GM21576 (cell line): Measurements from ENCODE around the gene LPCAT4.

Source experiments
- ATAC-seq: cut with Tn5 transposase; IDR thresholded peaks from one replicate; pipeline ENCODE4 v1.9.1; 2021; ENCODE audit warnings: mild to moderate bottlenecking, moderate library complexity; ENCODE audit not compliant: unreplicated experiment

LPCAT4 gene

DNA sequence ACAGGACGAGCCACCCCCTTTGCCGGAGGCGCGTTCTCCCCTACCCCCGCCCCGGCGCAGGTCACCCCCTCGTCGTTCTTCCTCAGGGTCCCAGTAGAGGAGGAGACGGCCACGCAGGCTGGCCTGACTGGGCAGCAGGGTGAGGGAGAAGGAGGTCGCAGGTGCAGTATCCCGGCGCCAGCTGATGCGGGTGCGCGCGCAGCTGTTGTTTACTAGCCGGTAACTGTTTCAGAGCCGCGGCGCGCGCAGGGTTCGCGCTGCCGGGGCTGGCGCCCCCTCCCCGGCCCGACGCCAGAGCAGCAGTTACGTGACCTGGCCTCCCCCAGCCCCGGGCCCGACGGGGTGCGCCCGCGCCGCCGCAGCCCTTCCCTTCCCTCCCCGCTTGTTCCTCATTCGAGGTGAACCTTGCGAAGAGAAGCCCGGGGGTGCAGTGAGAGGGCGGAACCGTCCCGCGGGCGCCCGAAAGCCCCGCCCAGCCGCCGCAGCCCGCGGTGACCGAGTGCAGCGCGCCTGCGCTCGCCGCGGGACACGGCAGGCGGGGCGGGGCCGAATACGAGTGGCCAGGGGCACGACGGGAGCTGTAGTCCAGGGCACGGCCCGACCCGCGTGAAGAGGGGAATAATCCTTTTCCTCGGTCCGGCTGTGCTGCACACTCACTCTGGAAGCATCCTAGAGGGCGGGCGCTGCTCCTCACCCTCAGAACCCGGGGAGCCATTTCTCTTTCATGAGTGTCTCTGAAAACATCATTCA is 29.3 kb downstream of the LPCAT4 start, which contains the start of gene SLC12A6:
Gene SLC12A6, minus strand, starts transcription at position 225 of the 750 bp plus-strand sequence. CDS start 1,101 bp downstream, outside the sequence.
- peak; percentile 65 for ATAC-seq

DNA sequence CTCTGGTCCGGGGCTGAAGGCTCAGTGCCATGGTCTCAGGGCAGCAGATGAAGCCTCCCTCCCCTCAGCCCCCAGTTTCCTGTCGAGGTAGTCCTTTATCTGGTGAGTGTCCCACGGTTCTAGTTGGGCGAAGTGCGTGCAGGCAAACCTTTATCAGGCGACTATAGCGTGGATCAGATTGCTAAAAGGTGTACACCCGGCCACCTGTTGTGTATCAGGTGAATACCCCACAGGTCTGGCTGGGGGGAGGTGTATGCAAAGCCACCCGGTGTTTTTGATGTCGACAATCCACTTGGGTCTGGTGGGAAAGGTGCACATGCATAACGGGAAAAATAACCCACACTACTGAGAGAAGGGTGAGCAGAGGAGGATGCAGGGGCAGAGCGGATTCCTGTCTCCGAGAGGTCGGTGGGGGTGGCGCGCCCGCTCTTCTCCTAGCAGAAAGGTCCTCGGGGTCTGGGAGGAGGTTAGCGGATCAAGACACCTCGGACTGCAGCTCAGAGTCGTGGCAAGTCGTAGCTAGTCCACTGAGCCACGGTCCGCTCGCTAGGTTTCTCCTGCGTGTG is 29.9 kb downstream of the LPCAT4 start:
- no peak for ATAC-seq

DNA sequence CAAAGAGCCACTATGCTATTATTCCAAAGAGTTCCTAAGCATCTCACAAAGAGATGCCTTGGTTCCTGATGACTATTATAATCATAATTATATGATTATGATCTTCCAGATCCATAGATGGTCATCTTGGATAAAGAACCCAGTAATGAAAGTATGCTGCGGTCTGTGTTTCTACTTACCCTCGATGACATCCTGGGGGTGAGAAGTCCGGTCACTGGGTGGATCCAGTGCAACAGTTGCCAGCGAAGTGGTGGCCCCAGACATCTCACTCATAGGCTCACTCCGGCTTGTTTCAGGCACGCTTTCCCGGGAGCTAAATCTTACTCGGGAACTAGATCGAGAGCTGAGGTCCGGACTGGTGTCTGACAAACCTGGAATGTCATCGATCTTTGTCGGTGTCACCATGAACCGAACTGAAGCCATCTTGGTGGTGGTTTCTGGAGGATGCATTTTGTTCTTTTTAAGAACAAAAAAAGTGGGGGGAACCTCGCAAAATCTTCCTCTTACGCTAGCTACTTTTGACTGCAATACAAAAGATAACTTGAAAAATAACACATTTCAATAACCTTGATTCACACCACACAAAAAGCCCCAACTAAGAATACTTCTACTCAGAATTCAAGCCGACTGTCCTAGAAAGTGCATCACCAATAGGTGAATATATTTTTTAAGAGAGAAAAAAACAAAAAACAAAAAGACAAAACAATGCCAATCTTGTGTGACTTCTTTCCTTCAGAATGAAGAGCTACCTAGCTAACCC is 30.6 kb downstream of the LPCAT4 start:
- ATAC-seq: no peak

DNA sequence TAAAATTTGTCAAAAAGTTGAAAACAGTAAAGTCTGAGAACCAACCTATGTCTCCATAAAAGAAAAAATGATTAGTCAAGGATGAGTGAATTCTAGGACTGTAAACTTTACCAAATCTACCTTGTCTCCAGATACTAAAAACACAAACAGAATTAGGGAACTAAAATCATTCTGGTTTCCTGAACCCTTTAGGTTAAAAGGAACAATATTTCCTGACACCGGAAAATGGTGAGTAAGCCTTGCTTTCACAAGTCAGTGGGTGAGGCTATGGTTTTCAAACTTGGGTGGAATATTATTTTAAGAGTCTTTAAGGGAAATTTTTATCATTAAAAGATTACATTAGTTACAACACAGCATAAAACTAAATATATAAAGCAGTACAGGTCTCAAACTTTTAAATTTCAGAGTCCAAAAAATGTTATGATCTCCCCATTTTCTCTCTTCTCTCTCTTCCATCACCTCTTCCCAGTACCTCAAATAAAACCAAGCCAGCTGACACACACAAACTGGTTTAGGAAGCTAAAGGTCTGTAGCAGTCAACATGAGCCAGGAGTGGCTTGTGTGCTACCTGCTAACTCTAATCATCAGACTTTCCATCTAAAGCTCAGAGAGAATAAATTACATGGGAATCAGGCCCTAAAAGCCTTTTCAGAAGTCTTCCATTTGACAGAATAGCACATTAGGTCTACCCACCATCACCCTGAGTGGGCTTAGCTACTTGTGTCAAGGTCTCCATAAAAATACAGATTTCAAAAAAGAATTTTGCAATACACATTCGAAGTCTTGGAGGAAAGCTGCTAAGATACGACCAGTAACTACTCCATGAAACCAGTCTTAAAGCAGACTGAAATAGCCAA is 31.6 kb downstream of the LPCAT4 start:
- no peak for ATAC-seq

- ATAC-seq: no peak
Observed at GRCh38 chr15:34334672-34335071, 32.3 kb downstream of the LPCAT4 start.

GRCh38 chr15:34332553-34333120 is 34.4 kb downstream of the LPCAT4 start:
- no peak for ATAC-seq

GRCh38 chr15:34331809-34332208 is 35.2 kb downstream of the LPCAT4 start:
- ATAC-seq: no peak

DNA sequence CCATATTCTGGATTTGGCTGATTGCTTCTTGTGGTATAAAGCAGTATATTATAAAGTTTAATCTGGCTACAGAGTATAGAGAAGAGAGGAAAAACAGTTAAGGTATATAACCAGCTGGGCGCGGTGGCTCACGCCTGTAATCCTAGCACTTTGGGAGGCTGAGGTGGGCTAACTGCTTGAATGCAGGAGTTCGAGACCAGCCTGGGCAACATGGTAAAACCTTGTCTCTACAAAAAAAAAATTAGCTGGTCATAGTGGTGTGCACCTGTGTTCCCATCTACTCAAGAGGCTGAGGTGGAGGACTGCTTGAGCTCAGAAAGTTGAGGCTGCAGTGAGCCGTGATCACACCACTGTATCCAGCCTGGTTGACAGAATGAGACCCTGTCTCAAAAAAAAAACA is 36.7 kb downstream of the LPCAT4 start:
- no peak for ATAC-seq

- no peak for ATAC-seq
Observed at GRCh38 chr15:34329006-34329405, 38.0 kb downstream of the LPCAT4 start.

GRCh38 chr15:34327906-34328305 is 39.1 kb downstream of the LPCAT4 start:
- ATAC-seq: no peak

DNA sequence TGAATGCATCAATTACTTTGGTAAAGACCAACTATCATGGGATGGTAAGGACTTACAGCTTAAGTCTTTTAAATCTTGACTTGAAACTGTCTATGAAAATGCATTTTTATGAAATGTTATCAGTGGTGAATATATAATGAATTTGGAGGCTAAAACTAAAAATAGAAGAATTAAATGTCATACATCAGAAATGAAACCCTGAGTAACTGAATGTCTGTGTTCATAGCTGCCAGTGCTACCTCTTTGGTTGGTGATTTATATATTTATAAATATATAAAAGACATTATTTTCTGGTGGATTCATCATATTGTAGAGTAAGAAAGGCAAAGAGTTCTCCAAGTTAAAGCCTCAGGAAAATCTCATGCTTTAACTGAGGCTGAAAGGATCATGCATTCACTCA is 41.6 kb downstream of the LPCAT4 start:
- ATAC-seq: no peak

GRCh38 chr15:34324933-34325332 is 42.1 kb downstream of the LPCAT4 start:
- ATAC-seq: no peak

DNA sequence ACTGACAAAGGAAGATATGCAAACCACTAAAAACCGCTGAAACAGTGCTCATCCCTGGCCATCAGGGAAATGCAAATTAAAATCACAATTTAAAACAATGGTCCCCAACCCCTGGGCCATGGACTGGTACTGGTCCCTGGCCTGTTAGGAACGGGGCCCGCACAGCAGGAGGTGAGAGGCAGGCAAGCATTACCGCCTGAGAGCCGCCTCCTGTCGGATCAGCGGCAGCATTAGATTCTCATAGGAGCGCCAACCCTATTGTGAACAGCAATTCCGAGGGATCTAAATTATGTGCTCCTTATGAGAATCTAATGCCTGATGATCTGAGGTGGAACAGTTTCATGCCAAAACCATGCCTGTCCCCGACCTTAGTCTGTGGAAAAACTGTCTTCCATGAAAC is 43.8 kb downstream of the LPCAT4 start:
- ATAC-seq: no peak

DNA sequence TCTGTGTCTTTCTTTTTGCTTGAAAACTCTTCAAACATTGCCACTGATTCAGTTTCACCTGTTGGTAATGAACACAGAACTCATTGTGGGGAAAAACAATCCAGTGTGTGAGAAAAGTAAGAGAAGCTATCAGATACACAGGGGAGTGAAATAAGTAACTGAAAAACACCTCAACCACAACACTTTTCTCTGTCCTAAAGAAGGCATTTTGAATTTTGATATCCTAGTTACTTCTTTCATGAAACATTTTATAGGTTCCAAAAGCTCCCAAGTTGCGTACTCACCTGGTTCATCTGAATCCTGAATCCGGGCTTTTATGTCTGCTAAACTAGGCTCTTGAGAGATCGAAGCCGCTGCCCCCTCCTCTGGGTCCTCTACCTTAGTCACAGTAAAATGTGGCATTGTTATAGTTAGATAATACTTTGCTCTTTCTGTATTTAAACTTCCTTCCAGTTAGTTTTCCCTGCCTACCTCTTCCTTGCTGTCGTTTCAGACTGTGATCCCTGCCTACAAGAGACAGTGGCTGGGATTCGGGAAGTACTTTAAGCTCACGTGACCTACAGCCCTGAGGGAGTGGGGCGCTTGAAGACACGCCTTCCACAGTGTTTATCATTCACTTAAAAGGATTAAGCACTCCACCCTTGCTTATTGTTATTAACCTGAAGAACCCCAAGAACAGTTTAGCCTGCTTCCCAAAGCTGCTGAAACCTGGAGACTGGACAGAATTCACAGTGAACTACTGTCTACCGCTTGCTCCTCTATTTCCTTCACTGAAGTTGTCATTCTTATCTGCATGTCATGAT is 48.5 kb downstream of the LPCAT4 start:
- ATAC-seq: no peak

- no peak for ATAC-seq
Observed at GRCh38 chr15:34314491-34315490, 52.2 kb downstream of the LPCAT4 start.

DNA sequence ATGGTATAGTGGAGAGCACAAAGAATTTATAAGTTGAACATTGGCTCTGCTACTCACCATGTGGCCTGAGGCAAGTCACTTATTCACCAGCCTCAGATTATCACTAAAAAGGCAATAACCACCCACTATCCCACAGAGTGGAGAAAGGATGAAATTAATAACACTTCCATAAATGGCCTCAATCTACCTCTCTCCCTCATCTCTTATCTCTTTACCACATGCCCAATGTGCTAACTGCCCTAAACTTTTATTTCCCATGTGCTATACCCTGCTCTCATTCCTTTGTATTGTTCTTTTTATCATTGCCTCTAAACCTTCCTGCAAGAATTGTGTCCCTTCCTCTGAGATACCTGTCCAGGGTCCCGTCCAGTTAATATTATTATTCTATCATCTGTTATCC is 55.4 kb downstream of the LPCAT4 start:
- ATAC-seq: no peak
